HG03565 (cell line): Measurements from ENCODE around the gene KRTAP10-5.
"Not testable (repeated sequence)": the region's sequence is repeated elsewhere in the genome, so short reads cannot be mapped to it uniquely, and the experiment has no call there.

Experiments used
- ATAC-seq: cut with Tn5 transposase; IDR thresholded peaks from one replicate; pipeline ENCODE4 v1.9.1; 2021; ENCODE audit warnings: mild to moderate bottlenecking, moderate library complexity; ENCODE audit not compliant: unreplicated experiment

The KRTAP10-5 gene

DNA sequence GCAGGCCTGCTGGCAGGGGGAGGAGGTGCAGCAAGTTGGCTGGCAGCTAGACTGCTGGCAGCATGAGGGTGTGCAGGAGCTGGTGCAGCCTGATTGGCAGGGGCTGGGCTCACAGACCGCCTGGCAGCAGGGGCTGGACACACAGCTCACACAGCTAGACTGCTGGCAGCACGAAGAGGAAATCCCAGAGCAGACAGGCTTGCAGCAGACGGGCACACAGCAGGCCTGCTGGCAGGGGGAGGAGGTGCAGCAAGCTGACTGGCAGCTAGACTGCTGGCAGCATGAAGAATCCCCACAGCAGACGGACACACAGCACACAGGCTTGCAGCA is 11.4 kb upstream of the KRTAP10-5 start:
- ATAC-seq: not testable (repeated sequence)

GRCh38 chr21:44590897-44591800 is 10.7 kb upstream of the KRTAP10-5 start:
- ATAC-seq: not testable (repeated sequence)

DNA sequence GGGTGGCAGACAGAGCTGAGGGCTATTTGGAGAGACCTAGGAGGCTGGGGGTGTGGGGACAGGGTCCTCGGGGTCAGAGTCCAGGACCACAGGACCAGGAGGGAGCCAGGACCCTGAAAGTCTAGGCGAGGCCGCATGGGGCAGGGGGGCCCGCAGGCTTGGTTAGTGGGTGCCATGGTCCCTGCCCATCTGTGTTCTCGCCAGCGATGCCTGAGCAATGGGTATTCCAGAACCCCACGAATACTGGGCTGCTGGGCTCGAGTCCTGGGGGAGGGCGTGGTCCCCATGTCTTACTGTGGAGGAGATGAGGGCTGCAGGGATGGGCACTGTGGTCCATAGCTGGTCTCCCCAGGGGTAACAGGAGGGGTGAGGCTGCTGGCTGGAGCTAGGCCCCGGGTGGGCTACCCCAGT is 9.9 kb upstream of the KRTAP10-5 start:
- ATAC-seq: no peak

GRCh38 chr21:44589586-44590305 is 9.3 kb upstream of the KRTAP10-5 start:
- no peak for ATAC-seq

GRCh38 chr21:44589094-44589493 is 8.7 kb upstream of the KRTAP10-5 start:
- ATAC-seq: no peak

- no peak for ATAC-seq
Measured at GRCh38 chr21:44585892-44586291, 5.5 kb upstream of the KRTAP10-5 start.

- ATAC-seq: no peak
Measured at GRCh38 chr21:44583800-44584147, 3.4 kb upstream of the KRTAP10-5 start.

DNA sequence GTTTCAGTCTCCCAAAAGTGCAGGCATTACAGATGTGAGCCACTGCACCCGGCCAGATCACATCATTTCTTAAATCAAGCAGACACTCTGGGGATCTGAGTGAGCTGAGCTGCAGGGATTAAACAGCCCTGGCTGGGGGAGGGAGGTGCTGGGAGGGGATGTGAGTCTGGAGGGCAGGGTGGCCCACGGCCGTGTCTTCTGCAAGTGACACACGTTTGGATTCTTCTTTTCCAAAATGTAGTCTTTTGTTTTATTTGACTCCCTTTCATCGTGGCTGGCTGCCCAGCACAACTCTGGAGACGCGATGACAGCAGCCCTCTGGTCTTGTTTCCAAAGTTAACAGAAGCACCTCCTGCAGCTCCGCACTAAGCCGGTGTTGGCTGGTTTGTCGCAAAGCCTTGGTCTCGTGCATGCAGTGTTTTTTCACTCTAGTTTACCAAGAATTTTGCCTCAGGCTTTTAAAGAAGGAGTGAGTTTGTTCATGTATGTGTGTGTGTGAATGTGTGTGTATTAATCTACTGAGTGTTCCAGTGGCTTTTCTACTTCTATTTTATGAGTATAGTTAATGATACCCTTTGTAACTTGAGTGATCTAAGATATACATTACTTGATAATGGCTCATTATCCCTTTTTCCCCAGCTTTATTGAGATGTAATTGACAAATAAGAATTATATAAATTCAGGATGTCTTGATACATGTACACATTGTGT is 2.8 kb upstream of the KRTAP10-5 start:
- ATAC-seq: no peak

GRCh38 chr21:44582055-44582454 is 1.7 kb upstream of the KRTAP10-5 start:
- no peak for ATAC-seq

- ATAC-seq: no peak
Measured at GRCh38 chr21:44581158-44581557, 754 bp upstream of the KRTAP10-5 start.

DNA sequence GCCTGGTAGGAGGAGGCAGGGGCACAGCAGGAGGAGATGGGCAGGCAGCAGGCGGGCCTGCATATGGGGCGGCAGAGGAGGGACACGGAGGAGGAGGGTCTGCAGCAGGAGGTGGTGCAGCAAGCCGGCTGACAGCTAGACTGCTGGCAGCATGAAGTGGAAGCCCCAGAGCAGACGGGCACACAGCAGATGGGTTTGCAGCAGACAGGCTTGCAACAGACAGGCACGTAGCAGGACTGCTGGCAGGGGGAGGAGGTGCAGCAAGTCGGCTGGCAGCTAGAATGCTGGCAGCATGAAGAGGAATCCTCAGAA is 615 bp downstream of the KRTAP10-5 start:
- ATAC-seq: no peak

GRCh38 chr21:44579056-44579832 is 1.2 kb downstream of the KRTAP10-5 start:
- no peak for ATAC-seq

- no peak for ATAC-seq
Measured at GRCh38 chr21:44578371-44579055, 1.9 kb downstream of the KRTAP10-5 start.

DNA sequence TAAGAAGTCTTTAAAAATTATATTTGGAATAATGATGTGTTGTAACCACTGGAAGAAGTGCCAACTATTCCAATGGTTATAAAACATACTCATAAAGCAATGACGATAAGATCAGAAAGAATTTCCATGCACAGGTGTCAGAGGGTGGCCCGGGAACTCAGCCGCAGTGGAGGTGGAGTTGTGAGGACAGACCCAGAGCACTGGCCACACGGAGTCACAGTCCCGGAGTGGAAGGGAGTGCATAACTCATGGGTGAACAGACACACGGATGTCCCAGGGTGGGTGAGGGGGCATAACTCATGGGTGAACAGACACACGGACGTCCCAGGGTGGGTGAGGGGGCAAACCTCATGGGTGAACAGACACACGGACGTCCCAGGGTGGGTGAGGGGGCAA is 4.4 kb downstream of the KRTAP10-5 start:
- ATAC-seq: no peak

DNA sequence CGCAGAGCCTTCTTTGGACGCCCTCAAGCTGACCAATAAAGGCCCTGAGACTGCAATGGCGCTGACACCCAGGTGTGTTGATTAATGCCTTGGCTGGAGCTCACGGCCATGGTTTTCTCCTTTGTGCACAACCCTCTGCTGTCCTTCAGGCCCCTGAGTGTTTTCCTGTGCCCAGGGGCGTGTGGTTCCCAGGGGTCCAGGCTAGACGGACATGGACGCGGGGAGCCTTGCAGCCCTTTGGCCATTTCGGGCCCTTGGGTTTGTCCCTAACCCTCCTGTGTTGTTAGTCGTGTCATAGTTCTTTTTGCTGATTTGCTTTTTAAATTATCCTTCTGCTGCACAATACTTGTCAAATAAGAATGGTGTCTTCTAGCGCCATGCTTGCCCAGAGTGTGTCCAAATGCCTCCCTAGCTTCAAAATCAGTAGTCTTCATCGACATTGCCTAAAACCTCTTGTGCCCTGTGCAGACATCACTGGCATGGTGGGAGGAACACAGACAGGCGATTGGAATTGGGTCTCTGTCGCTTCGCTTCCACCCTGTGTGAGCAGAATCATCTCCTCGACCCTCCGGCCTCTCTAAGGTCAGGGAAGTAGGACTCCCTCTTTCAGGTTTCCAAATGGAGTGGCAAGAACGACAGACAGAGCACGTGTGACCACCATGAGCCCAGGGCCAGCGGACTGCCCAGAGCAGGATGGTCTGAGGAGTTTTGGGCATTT is 4.9 kb downstream of the KRTAP10-5 start:
- no peak for ATAC-seq

DNA sequence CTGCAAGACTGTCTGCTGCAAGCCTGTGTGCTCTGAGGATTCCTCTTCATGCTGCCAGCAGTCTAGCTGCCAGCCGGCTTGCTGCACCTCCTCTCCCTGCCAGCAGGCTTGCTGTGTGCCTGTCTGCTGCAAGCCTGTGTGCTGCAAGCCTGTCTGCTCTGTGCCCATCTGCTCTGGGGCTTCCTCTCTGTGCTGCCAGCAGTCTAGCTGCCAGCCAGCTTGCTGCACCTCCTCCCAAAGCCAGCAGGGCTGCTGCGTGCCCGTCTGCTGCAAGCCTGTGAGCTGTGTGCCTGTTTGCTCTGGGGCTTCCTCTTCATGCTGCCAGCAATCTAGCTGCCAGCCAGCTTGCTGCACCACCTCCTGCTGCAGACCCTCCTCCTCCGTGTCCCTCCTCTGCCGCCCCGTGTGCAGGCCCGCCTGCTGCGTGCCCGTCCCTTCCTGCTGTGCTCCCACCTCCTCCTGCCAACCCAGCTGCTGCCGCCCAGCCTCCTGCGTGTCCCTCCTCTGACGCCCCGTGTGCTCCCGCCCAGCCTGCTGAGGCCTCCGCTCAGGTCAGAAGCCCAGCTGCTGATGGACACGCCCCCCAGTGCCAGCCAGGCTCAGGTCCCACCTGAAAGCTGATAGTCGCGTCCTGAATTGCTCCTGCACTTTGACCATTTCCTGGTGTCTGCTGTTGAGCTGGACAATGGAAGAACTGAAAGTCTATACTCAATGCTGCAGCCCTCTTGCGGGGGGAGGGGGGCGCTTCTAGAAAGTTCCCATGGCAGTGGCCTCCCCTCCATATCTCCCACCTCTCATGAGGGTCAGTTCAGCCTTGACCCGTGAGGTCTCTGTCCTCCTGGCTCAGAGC is 5.7 kb downstream of the KRTAP10-5 start:
- no peak for ATAC-seq

DNA sequence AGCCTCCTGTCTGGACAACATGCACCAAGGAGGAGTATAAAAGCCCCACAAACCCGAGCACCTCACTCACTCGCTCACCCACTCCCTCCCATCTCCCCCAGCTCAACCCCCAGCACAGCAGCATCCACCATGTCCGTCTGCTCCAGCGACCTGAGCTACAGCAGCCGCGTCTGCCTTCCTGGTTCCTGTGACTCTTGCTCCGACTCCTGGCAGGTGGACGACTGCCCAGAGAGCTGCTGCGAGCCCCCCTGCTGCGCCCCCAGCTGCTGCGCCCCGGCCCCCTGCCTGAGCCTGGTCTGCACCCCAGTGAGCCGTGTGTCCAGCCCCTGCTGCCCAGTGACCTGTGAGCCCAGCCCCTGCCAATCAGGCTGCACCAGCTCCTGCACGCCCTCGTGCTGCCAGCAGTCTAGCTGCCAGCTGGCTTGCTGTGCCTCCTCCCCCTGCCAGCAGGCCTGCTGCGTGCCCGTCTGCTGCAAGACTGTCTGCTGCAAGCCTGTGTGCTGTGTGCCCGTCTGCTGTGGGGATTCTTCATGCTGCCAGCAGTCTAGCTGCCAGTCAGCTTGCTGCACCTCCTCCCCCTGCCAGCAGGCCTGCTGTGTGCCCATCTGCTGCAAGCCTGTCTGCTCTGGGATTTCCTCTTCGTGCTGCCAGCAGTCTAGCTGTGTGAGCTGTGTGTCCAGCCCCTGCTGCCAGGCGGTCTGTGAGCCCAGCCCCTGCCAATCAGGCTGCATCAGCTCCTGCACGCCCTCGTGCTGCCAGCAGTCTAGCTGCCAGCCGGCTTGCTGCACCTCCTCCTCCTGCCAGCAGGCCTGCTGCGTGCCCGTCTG is 6.6 kb downstream of the KRTAP10-5 start, which contains the start of gene KRTAP10-4:
TSS of gene KRTAP10-4 (plus strand) at position 100 of the 827 bp plus-strand sequence. CDS start at position 130, 30 bp downstream.
- ATAC-seq: not testable (repeated sequence)
